ENCODE data around the gene JAG2.

JAG2 gene

GRCh38 chr14:105150368-105151083, 18.1 kb downstream of the JAG2 start:
- DNase-seq (ENCODE audit: low read depth): no peak

GRCh38 chr14:105150026-105150367, 18.6 kb downstream of the JAG2 start:
- DNase-seq (ENCODE audit: low read depth): no peak

- no peak for DNase-seq (ENCODE audit: low read depth)
Observed at GRCh38 chr14:105149146-105149781, 19.3 kb downstream of the JAG2 start.

- DNase-seq (ENCODE audit: low read depth): no peak
Observed at GRCh38 chr14:105148604-105149145, 19.9 kb downstream of the JAG2 start.

- no peak for DNase-seq (ENCODE audit: low read depth)
Observed at GRCh38 chr14:105147671-105148603, 20.6 kb downstream of the JAG2 start.

GRCh38 chr14:105146976-105147635, 21.5 kb downstream of the JAG2 start:
- no peak for DNase-seq (ENCODE audit: low read depth)

GRCh38 chr14:105146181-105146975, 22.2 kb downstream of the JAG2 start:
- DNase-seq (ENCODE audit: low read depth): no peak

- DNase-seq (ENCODE audit: low read depth): no peak
Observed at GRCh38 chr14:105145381-105146180, 23.0 kb downstream of the JAG2 start.

GRCh38 chr14:105144666-105145380, 23.8 kb downstream of the JAG2 start:
- DNase-seq (ENCODE audit: low read depth): no peak

- no peak for DNase-seq (ENCODE audit: low read depth)
Observed at GRCh38 chr14:105144026-105144665, 24.4 kb downstream of the JAG2 start.

GRCh38 chr14:105143451-105144025, 25.0 kb downstream of the JAG2 start:
- no peak for DNase-seq (ENCODE audit: low read depth)

GRCh38 chr14:105142651-105143450, 25.7 kb downstream of the JAG2 start:
- no peak for DNase-seq (ENCODE audit: low read depth)

GRCh38 chr14:105141486-105142281, 26.9 kb downstream of the JAG2 start:
- no peak for DNase-seq (ENCODE audit: low read depth)

- DNase-seq (ENCODE audit: low read depth): no peak
Observed at GRCh38 chr14:105141026-105141425, 27.6 kb downstream of the JAG2 start.

- no peak for DNase-seq (ENCODE audit: low read depth)
Observed at GRCh38 chr14:105140581-105140980, 28.0 kb downstream of the JAG2 start.

- DNase-seq (ENCODE audit: low read depth): no peak
Observed at GRCh38 chr14:105139831-105140239, 28.7 kb downstream of the JAG2 start.

GRCh38 chr14:105139212-105139825, 29.3 kb downstream of the JAG2 start:
- DNase-seq (ENCODE audit: low read depth): no peak
